HG03460 (cell line): ENCODE results near the gene MADD.
"Not testable (repeated sequence)": the region's sequence is repeated elsewhere in the genome, so short reads cannot be mapped to it uniquely, and the experiment has no call there.

Source experiments
- ATAC-seq: cut with Tn5 transposase; IDR thresholded peaks from one replicate; pipeline ENCODE4 v1.9.1; 2021; ENCODE audit not compliant: unreplicated experiment

The MADD gene

GRCh38 chr11:47317064-47317828 is 47.3 kb downstream of the MADD start:
- peak; percentile 78 for ATAC-seq

GRCh38 chr11:47318166-47318565 is 48.2 kb downstream of the MADD start:
- no peak for ATAC-seq

- ATAC-seq: no peak
Measured at GRCh38 chr11:47324520-47324919, 54.6 kb downstream of the MADD start.

GRCh38 chr11:47325271-47326041 is 55.5 kb downstream of the MADD start:
- no peak for ATAC-seq

GRCh38 chr11:47326198-47326597 is 56.3 kb downstream of the MADD start:
- ATAC-seq: no peak

GRCh38 chr11:47327025-47327424 is 57.1 kb downstream of the MADD start:
- ATAC-seq: no peak

GRCh38 chr11:47327949-47328348 is 58.0 kb downstream of the MADD start:
- no peak for ATAC-seq

- ATAC-seq: peak; percentile 50
Measured at GRCh38 chr11:47328449-47329390, 58.8 kb downstream of the MADD start.

- no peak for ATAC-seq
Measured at GRCh38 chr11:47329431-47329986, 59.6 kb downstream of the MADD start.

GRCh38 chr11:47329987-47330931 is 60.3 kb downstream of the MADD start:
- ATAC-seq: no peak

- ATAC-seq: no peak
Measured at GRCh38 chr11:47331454-47332302, 61.7 kb downstream of the MADD start.

GRCh38 chr11:47332303-47332711 is 62.4 kb downstream of the MADD start:
- ATAC-seq: no peak

- ATAC-seq: no peak
Measured at GRCh38 chr11:47332791-47333525, 63.0 kb downstream of the MADD start.

- ATAC-seq: no peak
Measured at GRCh38 chr11:47333526-47333845, 63.6 kb downstream of the MADD start.

GRCh38 chr11:47333886-47334443 is 64.0 kb downstream of the MADD start:
- no peak for ATAC-seq

GRCh38 chr11:47334699-47335411 is 64.9 kb downstream of the MADD start:
- not testable (repeated sequence) for ATAC-seq

GRCh38 chr11:47335733-47336132 is 65.8 kb downstream of the MADD start:
- no peak for ATAC-seq
